NCI-H146 (cell line): ENCODE measurements around the gene B4GALT5.
A peak's percentile ranks its signal among the peaks of the same experiment; 100 is the strongest.
"Not testable (repeated sequence)": the region's sequence is repeated elsewhere in the genome, so short reads cannot be mapped to it uniquely, and the experiment has no call there.

Source experiments
- DNase-seq: peaks from one replicate; lab custom pipeline; 2025; lab: John Stamatoyannopoulos, UW

The B4GALT5 gene

GRCh38 chr20:49713753-49714712, at the start of gene B4GALT5:
B4GALT5 (minus strand) TSS chr20:49713878; CDS start chr20:49713690, 188 bp downstream.
- peak; percentile 87 for DNase-seq

- DNase-seq, result no peak
Measured at GRCh38 chr20:49762940-49763766, 49.5 kb upstream of the B4GALT5 start.

- not testable (repeated sequence) for DNase-seq
Measured at GRCh38 chr20:49761888-49762287, 48.2 kb upstream of the B4GALT5 start.

- DNase-seq, result no peak
Measured at GRCh38 chr20:49759266-49759950, 45.7 kb upstream of the B4GALT5 start.

- peak; percentile 35 for DNase-seq
Measured at GRCh38 chr20:49758781-49759180, 45.1 kb upstream of the B4GALT5 start.

- no peak for DNase-seq
Measured at GRCh38 chr20:49757597-49757996, 43.9 kb upstream of the B4GALT5 start.

GRCh38 chr20:49756241-49756640, 42.6 kb upstream of the B4GALT5 start:
- no peak for DNase-seq

- DNase-seq, result no peak
Measured at GRCh38 chr20:49754596-49754995, 40.9 kb upstream of the B4GALT5 start.

- no peak for DNase-seq
Measured at GRCh38 chr20:49753133-49753532, 39.5 kb upstream of the B4GALT5 start.

GRCh38 chr20:49752201-49752903, 38.7 kb upstream of the B4GALT5 start:
- DNase-seq, result no peak

- no peak for DNase-seq
Measured at GRCh38 chr20:49751397-49751736, 37.7 kb upstream of the B4GALT5 start.

- peak; percentile 65 for DNase-seq
Measured at GRCh38 chr20:49750611-49751396, 37.1 kb upstream of the B4GALT5 start.

- DNase-seq, result no peak
Measured at GRCh38 chr20:49749625-49750024, 35.9 kb upstream of the B4GALT5 start.

GRCh38 chr20:49748525-49748838, 34.8 kb upstream of the B4GALT5 start:
- no peak for DNase-seq

GRCh38 chr20:49747707-49748524, 34.2 kb upstream of the B4GALT5 start:
- DNase-seq, result no peak

GRCh38 chr20:49742948-49743347, 29.3 kb upstream of the B4GALT5 start:
- DNase-seq, result no peak

- DNase-seq, result no peak
Measured at GRCh38 chr20:49741977-49742376, 28.3 kb upstream of the B4GALT5 start.

- DNase-seq, result no peak
Measured at GRCh38 chr20:49740807-49741206, 27.1 kb upstream of the B4GALT5 start.

GRCh38 chr20:49739042-49739441, 25.4 kb upstream of the B4GALT5 start:
- no peak for DNase-seq

- no peak for DNase-seq
Measured at GRCh38 chr20:49737260-49737659, 23.6 kb upstream of the B4GALT5 start.
